Posterior cingulate gyrus (tissue), 11 donors: ENCODE data around the gene CFAP251.
"Not testable (repeated sequence)": the region's sequence is repeated elsewhere in the genome, so short reads cannot be mapped to it uniquely, and the experiment has no call there.

Source experiments
- DNase-seq, 10 donors: peaks; one replicate each; pipeline versions ENCODE4 v3.0.0 to v3.0.0-alpha.2; 2020 to 2021; ENCODE audit warnings: mixed read lengths in 3 of 10
- intact Hi-C: fragments of 100-400 bp; cut with DNase I; formaldehyde crosslinking; loops from one replicate; pipeline ENCODE4 v1.15.1; 2023

The CFAP251 gene

DNA sequence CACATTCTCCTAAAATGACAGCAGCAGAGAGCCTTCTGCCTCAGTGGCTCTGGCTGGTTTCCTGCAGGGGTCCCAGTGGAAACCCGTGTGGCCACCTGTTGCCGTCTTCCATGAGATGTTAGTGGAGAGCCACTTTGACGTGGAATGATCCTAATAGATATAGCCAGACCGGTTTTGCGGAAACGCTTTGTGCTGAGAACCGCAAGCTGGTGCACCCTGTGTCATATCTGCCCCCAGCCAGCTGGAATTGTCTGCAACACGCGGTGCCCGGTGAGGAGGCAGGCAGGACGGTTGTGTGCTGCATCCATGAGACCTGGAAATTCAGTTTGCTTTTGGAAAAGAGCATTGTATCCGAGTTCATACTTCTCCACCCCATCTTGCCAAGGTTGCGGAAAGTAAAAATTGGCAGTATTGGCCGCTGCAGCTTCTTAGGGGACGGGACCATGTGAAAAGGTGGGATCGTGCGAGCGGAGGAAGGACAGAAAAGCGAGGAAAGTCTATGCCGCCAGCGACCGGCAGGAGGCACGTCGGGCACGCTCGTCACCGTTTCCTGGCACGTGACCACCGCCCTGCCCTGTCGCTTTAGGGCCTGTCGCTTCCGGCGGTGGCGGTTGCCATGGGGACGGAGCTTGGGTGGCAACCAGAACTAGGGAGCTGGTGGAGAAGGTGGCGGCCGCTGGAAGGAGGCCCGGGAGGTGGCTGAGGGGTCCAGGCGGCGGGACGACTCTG, at the start of gene CFAP251:
TSS of gene CFAP251 (plus strand) at position 643 of the 729 bp plus-strand sequence. CDS start 2,714 bp downstream, outside the sequence.
- DNase-seq = peak; percentile 77 to 99 (median 95)
- intact Hi-C loops = loop anchor here (2.0 to 5.0 kb wide), 2 partner anchors 103 to 204 kb away; partner anchors contain the start of gene BCL7A

- peak in 1 of 10 donors; percentile 14 for DNase-seq
- intact Hi-C loops = not testable (repeated sequence)
Measured at GRCh38 chr12:121869229-121869628, 49.2 kb upstream of the CFAP251 start.

DNA sequence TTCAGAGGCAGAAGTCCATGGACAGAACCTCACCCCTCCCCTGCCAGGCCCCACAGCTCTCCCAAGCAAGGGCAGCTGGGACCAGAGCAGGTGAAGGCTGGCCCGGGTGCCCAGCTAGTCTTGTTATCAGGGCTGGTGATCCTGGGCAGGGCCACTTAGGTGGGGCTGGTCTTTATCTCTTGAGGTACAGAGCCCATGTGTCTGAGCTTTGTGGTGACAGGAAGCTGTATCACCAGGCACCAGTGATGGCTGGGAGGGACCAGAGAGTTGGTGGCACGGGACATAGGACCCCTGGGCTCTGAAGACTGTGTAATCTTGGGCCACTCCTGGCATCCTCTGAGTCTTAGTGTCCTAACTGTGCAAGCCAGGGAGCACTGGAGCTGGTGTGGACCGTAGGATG, 46.9 kb upstream of the CFAP251 start:
- intact Hi-C loops = no loop called here
- peak in 1 of 10 donors; percentile 9 for DNase-seq

DNA sequence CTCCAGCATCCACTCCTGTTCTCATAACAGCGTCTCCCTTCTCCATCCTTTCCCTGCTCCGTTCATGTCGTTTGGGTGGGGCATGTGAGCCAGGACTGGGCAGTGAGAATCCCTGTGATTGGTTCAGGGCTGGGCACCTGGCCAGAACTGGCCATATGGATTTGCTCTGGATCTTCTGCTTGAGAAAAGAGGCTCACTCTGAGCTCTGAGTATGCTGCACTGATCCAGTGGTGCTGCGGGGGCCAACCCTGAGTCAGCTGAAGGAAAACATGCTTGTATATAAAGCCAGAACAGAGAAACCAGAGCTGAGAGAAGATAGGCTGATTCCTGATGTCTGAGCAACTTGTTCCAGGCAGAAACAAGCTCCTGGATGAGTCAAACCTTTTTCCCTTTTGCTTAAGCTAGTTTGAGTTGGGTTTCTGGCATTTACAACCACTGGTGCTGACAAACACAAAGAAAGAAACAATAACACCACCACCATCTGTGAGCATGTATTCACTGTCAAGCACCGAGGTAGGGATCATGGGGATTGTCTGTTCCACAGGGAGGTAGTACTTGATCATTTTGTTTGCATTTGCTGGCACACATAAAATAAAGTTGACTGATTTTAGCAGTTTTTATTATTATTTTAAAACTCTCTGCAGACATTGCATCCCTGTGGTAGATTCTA, 45.7 kb upstream of the CFAP251 start:
- intact Hi-C loops = no loop called here

DNA sequence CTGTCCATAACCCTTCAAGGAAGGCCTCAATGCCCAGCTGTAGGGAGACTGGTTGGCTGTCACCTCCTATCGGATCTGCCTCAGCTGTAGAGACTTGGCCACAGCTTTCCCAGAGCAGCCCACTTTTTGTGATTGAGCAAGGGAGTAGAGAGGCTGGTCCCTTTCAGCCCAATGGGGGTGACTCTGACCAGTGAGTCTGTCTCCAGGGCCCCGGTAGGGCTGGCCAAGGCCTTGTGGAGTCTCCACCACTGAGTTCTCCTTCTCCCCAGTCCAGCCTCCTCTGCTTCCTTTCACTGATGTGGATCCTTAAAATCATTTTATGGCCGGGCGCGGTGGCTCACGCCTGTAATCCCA, 45.2 kb upstream of the CFAP251 start:
- DNase-seq = peak in 1 of 10 donors; percentile 32
- intact Hi-C loops = no loop called here

More for the DNA sequence above, 45.7 kb upstream of the CFAP251 start:
- peak; percentile 36 to 96 (median 74) for DNase-seq

DNA sequence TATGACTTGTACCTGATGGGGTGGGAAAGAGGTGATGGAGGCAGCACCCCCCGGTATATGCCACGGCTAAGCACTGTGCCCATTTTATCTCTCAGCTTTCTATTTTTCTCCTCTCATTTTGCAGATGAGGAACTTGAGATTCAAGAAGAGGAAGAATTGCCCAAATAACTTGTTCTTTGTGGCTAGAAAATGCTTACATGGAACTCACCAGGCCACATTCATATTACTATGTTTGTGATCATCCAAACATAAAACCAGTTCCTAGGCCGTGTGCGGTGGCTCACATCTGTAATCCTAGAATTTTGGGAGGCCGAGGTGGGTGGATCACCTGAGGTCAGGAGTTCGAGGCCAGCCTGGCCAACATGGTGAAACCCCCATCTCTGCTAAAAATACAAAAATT, 44.3 kb upstream of the CFAP251 start:
- intact Hi-C loops = no loop called here
- peak in 1 of 10 donors; percentile 13 for DNase-seq

DNA sequence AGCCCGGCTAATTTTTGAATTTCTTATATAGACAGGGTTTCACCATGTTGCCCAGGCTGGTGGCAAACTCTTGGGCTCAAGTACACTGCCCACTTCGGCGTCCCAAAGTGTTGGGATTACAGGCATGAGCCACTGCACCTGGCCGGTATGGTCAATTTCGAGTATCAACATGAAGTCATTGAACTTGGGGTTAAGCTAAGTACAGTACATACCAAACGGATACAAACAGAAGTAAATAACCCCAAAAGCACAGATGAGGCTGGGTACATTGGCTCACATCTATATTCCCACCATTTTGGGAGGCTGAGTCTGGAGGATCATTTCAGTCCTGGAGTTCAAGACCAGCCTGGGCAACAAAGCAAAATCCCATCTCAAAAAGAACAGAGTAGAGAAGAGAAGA, 42.8 kb upstream of the CFAP251 start:
- intact Hi-C loops = no loop called here
- peak in 1 of 10 donors; percentile 55 for DNase-seq

- DNase-seq = peak in 1 of 10 donors; percentile 30
- intact Hi-C loops = not testable (repeated sequence)
Measured at GRCh38 chr12:121876080-121876447, 42.3 kb upstream of the CFAP251 start.

DNA sequence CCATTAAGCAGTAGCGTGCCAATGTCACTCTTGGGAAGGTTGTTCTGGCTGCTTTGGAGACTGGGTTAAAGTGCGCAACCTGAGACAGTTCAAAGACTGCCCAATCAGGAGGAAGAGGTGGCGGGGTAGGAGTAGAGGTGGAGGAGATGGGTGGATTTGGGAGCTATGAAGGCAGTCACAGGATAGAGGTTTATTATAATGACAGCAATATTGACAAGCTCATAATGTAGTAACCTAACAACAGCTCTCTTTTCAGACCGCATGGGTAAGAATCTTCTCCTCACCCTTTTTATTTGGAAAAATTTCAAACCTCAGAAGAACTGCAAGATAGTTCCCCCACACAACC, 35.1 kb upstream of the CFAP251 start:
- intact Hi-C loops = no loop called here
- no peak for DNase-seq

- intact Hi-C loops = loop anchor here (5.0 kb wide), 1 partner anchor 188 kb away; no protein-coding TSS in a partner anchor
Measured at GRCh38 chr12:121885129-121885528, 33.3 kb upstream of the CFAP251 start.

DNA sequence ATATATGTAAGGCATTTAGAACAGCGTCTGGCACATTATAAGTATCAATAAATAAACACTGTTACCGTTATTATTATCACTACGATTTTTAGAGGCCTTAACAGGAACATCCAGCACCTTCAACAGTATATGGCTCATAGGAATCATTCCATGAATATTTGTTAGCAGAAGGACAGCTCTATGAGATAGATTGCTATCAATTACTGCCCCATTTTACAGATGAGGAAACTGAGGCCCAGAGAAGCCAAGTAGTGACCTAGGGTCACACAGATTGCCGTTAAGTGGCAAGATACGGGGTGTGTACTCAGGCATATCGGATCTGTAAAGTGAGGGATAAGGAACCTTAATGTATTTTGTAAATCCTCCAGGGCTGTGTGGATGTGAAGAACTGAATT, 30.3 kb upstream of the CFAP251 start:
- intact Hi-C loops = loop anchor here (2.0 to 5.0 kb wide), 2 partner anchors 93 to 191 kb away; no protein-coding TSS in a partner anchor

More at GRCh38 chr12:121885129-121885528, 33.3 kb upstream of the CFAP251 start:
- peak in 1 of 10 donors; percentile 55 for DNase-seq

DNA sequence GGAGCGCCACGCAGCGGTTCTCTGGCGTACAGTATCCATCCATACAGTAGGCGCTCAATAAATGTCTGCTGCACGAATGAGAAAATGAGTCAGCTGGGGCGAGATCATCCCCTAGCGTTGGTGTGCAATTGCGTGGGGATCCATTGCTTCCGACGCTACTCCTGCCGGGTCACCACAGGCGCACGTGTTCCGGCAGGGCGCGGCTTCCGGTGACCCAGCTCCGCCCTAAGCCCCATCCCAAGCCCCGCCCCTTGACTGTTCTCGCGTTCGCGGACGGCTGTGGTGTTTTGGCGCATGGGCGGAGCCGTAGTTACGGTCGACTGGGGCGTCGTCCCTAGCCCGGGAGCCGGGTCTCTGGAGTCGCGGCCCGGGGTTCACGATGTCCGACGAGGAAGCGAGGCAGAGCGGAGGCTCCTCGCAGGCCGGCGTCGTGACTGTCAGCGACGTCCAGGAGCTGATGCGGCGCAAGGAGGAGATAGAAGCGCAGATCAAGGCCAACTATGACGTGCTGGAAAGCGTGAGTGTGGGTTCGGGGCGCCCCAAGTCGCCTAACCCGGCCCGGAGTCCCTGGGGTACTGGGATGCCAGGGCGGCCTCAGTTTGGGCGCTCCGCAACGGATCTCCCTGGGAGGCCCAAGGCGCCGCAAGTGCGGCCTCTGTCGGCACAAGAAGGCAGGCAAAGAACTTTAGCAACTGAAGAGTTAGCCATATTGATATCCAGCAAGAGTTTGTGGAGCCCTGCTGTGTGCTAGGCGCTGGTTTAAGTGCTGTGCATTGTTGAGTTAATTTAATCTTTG, 29.7 kb upstream of the CFAP251 start, which contains the start of gene PSMD9:
TSS of gene PSMD9 (plus strand) at position 313 of the 796 bp plus-strand sequence. CDS start at position 380, 67 bp downstream.
- peak; percentile 96 to 100 (median 98) for DNase-seq
- intact Hi-C loops = loop anchor here (2.0 to 5.0 kb wide), 2 partner anchors 94 to 191 kb away; no protein-coding TSS in a partner anchor

More for the DNA sequence above, 30.3 kb upstream of the CFAP251 start:
- DNase-seq = no peak

DNA sequence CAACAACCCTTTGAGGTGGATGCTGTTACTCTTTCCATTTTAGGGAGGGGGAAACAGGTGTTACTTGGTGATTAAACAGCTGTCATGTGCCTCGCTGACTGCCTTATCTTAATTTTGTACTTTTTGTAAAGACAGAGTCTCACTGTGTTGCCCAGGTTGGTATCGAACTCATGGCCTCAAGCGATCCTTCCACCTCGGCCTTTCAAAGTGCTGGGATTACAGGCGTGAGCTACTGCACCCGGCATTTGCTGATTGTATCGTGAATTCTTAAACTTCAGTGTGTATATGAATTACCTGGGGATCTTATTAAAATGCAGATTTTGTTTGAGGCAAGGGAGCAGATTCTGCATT, 29.1 kb upstream of the CFAP251 start:
- intact Hi-C loops = loop anchor here (2.0 to 5.0 kb wide), 2 partner anchors 94 to 192 kb away; no protein-coding TSS in a partner anchor
- DNase-seq = peak in 1 of 10 donors; percentile 4

GRCh38 chr12:121889661-121890060, 28.7 kb upstream of the CFAP251 start:
- intact Hi-C loops = loop anchor here (2.0 to 5.0 kb wide), 2 partner anchors 95 to 192 kb away; no protein-coding TSS in a partner anchor
- DNase-seq = peak in 1 of 10 donors; percentile 4

DNA sequence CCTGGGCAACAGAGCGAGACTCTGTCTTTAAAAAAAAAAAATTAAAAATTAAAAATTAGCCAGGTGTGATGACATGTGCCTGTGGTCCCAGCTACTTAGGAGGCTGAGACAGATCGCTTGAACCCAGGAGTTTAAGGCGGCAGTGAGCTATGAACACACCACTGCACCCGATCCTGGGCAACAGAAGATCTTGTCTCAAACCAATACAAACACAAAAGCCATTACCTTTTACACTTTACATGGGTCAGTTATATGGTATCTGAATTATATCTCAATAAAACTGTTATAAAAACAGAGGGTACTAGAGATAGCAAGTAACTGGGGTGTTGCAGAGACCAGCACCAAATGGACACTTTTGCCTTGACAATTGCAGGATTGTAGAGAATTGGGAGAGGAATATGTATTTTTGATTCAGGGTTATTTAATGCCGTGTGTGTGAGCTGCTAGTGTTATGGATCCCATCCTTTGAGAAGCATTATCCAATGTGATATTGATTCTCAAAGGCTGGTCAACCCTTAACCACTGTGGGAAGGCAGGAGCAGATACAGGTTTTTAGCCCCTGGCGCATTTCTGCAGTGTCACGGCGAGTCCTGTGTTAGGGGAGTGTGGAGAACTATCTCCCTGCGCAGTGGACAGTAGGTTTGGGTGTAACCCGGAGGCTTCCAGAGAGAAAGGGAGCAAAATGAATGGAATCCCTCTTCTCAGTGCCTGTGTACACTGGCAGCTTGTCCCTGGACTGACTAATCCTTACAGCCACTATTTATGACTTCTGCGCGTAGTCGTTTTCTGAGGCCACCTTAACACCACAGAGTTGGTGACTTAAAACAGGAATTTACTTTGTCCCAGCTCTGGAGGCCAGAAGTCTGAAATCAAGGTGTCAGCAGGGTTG, 25.5 kb upstream of the CFAP251 start:
- intact Hi-C loops = no loop called here
- DNase-seq = no peak

- peak in 1 of 10 donors; percentile 51 for DNase-seq
- intact Hi-C loops = no loop called here
Measured at GRCh38 chr12:121893961-121894460, 24.4 kb upstream of the CFAP251 start.

DNA sequence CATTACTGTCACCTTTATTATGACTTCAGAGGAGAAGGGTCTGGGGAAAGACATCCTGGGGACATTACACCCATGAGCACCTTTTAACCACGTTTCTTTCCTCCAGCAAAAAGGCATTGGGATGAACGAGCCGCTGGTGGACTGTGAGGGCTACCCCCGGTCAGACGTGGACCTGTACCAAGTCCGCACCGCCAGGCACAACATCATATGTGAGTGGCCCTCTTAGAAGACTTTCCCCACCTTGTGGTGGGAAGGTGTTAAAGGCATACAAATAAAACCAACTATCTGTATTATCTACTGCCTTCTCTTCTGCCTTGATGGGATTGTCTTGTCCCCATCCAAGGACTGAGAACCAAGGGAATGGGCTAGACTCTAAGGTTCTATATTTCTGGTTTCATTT, 23.8 kb upstream of the CFAP251 start:
- intact Hi-C loops = no loop called here
- DNase-seq = peak in 1 of 10 donors; percentile 70

- intact Hi-C loops = no loop called here
Measured at GRCh38 chr12:121898287-121898686, 20.1 kb upstream of the CFAP251 start.

GRCh38 chr12:121899590-121899989, 18.8 kb upstream of the CFAP251 start:
- intact Hi-C loops = no loop called here

More at GRCh38 chr12:121898287-121898686, 20.1 kb upstream of the CFAP251 start:
- peak in 1 of 10 donors; percentile 3 for DNase-seq

More at GRCh38 chr12:121899590-121899989, 18.8 kb upstream of the CFAP251 start:
- no peak for DNase-seq
